ENCODE data around the gene PLXNB1.

DNA sequence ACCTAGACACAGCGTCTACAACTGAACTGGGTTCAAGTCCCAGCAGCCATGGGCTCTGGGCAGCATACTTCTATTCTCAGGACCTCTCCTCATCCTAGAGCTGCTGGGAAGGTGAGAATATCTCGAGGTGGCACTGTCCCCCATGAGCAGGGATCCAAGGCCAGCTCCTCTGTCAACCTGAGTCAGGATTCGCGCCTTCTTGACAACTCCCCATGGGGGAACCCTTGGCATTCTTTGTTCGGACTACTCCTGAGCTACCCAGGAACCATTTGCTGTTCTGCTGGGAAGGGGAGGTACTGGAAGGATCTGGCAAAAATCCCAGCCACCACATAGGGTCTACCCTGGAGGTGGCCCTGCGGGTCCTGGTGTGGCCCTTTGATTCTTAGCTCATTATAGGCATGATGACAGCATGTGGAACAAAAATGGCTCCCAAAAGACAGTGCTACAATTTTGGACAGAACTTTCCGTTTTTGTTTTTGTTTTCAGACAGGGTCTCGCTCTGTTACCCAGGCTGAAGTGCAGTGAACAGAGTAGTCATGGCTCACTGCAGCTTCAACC is 22.3 kb downstream of the PLXNB1 start:
- TF ChIP-seq CTCF (IDR thresholded peaks at IDR 0.05) (no peak), POLR2A (IDR thresholded peaks at IDR 0.05) (no peak)
